Measurements from ENCODE around the gene PIGBOS1.
A peak's percentile ranks its signal among the peaks of the same experiment; 100 is the strongest.
"Not testable (repeated sequence)": the region's sequence is repeated elsewhere in the genome, so short reads cannot be mapped to it uniquely, and the experiment has no call there.

Gene PIGBOS1

DNA sequence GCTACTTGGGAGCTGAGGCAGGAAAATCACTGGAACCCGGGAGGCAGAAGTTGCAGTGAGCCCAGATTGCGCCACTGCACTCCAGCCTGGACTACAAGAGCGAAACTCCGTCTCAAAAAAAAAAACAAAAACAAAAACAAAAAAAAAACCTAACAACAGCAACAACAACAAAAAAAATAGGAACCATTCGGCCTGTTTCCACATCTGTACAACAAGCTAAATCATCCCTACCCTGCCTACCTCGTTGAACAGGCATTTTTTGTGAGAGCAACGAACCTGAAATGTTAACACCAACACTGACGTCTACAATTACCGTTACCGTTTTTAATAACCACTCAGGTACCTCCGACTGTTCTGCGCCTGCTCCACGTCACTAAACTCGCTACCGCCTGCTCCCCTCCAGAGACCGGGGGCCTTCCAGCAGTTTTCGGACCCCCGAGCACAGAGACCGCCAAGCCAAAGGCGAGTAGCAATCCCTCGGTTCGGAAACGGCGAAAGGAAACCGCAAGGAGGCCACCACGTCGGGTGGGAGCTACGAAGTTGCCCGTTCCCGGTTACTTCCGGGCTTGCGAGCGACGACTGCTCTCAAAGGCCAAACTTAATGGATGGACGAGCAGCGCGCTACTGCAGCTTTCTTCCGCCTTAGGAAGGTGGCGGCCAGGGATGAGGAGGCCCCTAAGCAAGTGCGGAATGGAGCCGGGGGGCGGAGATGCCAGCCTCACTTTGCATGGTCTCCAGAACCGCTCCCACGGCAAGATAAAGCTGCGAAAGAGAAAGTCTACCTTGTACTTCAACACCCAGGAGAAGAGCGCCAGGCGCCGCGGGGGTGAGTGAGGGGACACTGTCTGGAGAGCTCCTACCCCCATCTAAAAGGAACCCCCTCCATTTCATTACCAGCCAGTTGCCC is at the start of gene PIGBOS1, which contains the start of gene PIGB:
Gene PIGBOS1 (minus strand): TSS at position 536 of the 907 bp plus-strand sequence. CDS start 1,331 bp downstream, outside the sequence.
Gene PIGB (plus strand): TSS at position 635 of the 907 bp plus-strand sequence. CDS start 29 bp downstream, at position 664.
- DNase-seq: peak; percentile 84

DNA sequence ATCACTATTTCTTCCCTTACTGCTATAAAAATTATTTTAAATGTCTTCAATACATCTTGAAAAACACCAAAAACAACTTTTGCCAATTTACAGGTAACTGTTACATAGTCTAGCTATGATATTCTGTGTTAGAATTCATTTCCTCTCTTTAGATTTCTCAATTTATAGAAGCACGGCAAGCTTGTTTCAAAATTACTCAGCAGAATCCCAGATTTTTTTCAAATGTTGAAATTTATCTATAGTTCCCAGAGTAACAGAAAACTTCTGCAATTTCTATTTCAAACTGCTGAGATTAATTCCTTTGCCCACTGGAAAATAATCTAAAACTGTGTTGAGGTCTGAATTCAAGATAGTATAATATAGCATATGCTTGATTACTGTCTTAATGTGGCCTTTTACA is 48.1 kb upstream of the PIGBOS1 start:
- DNase-seq: no peak

DNA sequence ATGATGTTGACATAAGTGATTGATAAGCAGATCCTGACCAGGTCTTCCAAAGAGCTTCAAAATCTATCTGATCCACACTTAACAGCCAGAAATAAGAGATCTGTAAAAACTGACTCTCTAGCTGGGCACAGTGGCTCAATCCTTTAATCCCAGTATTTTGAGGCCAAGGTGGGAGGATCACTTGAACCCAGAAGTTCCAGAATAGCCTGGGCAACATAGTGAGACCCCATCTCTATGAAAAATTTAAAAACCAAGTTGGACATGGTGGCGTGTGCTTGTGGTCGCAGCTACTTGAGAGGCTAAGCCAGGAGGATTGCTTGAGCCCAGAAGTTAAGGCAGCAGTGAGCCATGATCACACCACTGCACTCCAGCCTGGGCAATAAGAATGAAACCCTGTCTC is 43.7 kb upstream of the PIGBOS1 start:
- no peak for DNase-seq

- DNase-seq: no peak
These were observed 42.1 kb upstream of the PIGBOS1 start for GRCh38 chr15:55361048-55361447.

DNA sequence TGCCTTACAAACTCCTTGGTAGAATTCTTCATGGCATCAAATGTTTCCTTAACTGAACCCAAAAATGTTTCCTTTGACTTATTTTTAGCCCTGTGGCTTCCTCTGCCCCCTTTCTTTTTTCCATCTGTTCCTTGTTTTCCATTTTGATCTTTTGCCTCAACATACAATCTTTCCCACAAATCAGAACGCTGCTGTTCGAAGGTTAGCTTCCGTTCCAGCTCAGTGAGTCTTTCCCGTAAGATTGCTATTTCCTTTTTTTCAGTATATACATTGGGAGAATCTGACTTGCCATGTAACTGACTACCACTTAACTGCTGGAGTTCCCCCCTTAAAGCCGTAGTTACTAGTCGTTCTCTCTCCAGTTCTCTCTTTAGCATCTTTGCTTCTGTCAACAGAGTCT is 41.3 kb upstream of the PIGBOS1 start:
- DNase-seq: no peak

DNA sequence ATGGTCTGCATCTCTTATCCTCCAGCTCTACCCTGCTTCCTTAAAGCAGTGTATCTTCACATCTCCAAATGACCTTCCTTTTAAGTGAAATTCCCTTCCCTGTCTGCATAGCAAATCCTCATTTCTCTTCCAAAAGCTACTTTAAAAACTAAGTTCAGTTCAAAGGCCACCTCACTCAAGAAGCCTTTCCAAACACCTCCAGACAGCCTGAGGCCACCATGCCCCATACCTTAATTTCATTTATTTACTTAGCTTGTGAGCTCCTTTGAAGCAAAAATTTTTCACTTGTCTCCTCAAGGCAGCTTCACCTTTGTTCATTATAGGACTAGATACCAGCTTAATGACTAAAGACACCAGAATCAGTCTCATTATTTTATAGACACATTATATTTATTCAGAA is 39.5 kb upstream of the PIGBOS1 start:
- no peak for DNase-seq

- peak; percentile 86 for DNase-seq
These were observed 38.9 kb upstream of the PIGBOS1 start for GRCh38 chr15:55357774-55358173.

GRCh38 chr15:55356985-55357585 is 38.2 kb upstream of the PIGBOS1 start:
- no peak for DNase-seq

DNA sequence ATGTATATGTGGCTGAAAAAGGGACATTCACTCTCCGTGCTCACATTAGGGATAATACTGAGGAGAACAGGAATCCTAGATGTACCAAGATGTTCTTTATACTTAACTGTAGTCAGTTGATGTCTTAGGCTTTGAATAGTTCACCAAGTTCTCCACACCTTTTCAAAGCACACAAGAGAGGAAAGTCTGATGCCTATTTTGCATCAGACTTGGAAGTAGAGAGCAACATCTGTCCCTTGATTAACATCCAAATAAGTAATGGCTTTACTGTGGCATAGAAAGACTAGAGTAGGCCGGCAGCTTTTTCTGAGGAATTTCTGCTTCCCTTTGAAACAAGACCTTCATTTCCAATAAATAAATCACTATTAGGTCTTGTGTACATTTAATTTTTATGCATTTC is 34.1 kb upstream of the PIGBOS1 start:
- no peak for DNase-seq

DNA sequence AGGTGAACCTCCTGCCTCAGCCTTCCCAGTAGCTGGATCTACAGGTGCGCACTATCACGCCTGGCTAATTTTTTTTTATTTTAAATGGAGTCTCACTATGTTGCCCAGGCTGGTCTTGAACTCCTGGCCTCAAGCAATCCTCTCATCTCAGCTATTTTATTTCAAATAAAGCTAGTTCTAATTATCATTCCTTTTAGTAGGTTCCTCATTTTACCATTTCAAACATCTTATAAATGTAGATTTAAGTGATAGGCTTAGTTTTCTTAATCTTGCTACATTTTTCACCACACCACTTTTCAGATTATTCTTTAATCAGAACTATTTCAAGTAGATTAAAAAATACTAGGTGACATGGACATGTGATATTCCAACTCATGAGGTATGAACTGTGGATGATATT is 30.4 kb upstream of the PIGBOS1 start:
- no peak for DNase-seq

GRCh38 chr15:55348281-55348778 is 29.4 kb upstream of the PIGBOS1 start:
- DNase-seq: no peak

- no peak for DNase-seq
These were observed 25.3 kb upstream of the PIGBOS1 start for GRCh38 chr15:55344206-55344605.

- DNase-seq: no peak
These were observed 24.2 kb upstream of the PIGBOS1 start for GRCh38 chr15:55343168-55343567.

GRCh38 chr15:55337160-55337559 is 18.2 kb upstream of the PIGBOS1 start:
- DNase-seq: no peak

- DNase-seq: peak; percentile 86
These were observed 16.1 kb upstream of the PIGBOS1 start for GRCh38 chr15:55334997-55335396.

- peak; percentile 90 for DNase-seq
These were observed 15.4 kb upstream of the PIGBOS1 start for GRCh38 chr15:55334371-55334770.

DNA sequence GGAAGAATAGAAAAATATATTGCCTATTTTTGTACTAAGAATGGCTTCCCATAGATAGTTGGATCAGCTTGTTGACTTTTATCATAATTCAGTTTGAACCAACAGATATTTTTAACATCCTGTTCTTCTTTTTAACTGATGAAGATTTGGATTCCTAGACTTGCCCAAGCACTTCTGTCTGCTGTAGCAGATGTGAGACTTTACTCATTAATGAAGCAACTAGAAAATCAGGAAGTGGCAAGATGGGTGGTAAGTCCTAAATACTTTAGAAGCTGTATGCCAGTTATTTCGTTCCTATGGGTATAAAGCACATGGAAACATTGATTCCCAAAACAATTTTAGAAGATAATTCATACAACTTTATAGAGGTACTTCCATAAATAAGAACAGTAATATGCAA is 8.5 kb upstream of the PIGBOS1 start:
- DNase-seq: no peak

DNA sequence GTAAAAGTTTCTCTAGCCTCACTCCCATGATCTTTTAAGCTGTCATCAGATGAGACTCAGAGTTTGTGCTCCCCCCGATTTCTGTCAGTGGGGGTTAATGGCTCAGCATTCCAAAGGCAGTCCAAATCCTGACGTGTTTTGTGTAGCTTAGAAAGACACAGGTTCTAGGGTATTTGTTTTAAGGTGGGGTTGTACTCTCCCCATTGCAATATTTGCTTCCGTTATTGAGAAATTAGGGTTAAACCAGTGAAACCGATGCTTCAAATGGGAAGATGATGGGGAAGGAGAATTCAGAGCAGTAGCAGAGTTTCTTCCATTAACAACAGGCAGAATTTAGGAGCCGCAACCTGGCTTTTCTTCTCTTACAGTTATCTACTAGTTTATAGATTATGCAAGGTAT is 3.5 kb upstream of the PIGBOS1 start:
- DNase-seq: no peak

GRCh38 chr15:55320963-55321362 is 2.0 kb upstream of the PIGBOS1 start:
- DNase-seq: no peak

DNA sequence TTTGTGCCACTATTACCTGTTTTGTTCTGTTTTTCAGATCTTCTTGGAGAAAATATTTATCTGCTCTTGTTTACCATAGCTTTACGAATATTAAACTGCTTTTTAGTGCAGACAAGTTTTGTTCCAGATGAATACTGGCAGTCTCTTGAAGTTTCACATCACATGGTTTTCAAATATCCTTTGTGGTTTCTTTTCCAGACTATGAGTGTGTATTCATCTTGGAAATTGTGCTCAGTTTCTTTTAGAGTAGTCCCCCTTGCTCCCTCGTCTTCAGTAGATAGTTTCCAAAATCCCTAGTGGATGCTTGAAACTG is 1.3 kb upstream of the PIGBOS1 start:
- no peak for DNase-seq

DNA sequence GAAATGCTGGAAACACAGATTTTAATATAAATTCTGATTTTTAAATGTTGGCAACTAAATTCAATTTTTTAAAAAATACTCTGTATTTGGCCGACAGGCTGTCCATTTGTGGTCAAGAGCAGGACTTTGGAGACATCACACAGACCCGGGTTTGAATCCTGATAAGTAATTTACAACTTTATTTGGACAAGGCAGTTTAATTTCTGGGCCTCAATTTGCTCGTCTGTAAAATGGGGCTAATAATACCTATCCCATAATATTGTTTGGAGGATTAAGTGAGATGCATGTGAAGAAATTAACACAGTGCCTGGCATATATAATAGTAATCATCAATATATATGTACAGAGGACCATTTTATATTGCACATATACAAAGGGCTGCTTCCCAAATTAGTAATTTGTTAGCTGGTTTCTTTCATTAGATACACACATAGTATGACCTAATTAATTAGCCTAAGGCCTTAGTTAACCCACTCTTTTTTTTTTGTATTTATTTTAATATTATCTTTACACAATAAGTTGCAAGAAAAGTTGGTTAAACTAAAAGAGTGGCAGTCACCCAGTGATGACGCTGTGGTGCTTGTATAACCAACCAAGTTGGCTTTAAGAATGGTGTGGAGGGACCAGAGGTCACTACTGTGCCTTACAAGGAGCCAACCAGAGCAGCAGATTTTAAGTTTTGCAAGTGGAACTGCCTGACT is 764 bp upstream of the PIGBOS1 start:
- DNase-seq: peak; percentile 33

GRCh38 chr15:55302801-55303200 is 16.1 kb downstream of the PIGBOS1 start:
- not testable (repeated sequence) for DNase-seq

DNA sequence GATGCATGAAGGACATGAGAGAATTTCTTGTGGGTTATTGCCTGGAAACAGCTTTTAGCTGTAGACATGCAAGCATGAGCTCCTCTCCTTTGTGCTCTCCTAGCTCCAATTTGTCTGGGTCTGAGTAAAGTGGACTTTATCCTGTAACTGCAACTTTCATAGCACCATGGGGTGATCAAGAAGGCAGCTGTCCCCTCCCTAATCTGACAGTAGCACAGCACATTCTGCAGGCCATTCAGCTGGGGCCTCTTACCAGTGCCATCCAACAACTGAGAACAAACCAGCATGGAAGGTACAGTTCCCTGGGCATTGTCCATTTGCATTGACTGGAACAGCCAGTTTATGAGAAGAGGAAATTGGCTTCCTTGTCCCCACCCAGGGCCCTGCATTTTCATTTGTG is 21.6 kb downstream of the PIGBOS1 start:
- no peak for DNase-seq
